SIG-M5 (cell line): Measurements from ENCODE around the gene ASPG.
"Not testable (repeated sequence)": the region's sequence is repeated elsewhere in the genome, so short reads cannot be mapped to it uniquely, and the experiment has no call there.

Experiments
- DNase-seq: peaks from one replicate; lab custom pipeline; 2025; lab: John Stamatoyannopoulos, UW

The ASPG gene

DNA sequence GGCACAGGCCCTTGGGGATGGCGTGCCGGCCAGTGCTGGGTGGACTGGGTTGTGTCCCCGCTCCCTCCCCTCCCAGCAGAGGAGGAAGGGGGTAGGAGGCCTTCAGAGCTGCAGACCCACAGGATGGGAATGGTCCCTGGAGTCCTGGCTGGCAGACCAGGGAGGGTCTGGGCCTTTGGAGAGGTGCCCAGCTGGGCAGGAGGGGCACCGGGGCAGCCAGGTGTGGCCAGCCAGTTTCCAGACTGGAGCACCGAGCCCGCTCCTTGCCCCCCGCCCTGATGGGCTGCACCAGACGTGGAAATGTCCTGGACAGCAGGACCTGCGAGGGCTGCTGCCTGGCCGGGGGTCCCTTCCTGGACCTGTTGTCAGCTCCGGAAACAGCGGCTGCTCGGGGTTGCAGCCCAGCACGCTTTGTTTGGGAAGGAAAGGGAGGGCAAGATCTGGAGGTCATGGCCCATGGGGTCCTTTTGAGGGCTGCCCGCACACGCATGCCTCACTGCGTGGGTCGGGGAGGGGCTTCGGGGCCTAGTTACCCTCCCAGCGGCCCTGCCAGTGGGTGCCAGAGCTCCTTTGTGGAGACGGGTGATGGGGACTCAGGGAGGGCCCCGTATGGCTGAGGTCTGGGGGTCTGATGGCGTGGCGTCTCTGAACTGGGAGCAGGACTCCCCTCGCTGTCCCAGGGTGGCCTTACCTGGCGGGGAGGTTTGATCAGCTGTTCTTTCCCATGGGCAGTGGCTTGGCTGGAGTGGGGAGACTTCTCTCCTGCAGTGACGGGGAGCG is 62.0 kb downstream of the ASPG start:
- DNase-seq, result no peak

DNA sequence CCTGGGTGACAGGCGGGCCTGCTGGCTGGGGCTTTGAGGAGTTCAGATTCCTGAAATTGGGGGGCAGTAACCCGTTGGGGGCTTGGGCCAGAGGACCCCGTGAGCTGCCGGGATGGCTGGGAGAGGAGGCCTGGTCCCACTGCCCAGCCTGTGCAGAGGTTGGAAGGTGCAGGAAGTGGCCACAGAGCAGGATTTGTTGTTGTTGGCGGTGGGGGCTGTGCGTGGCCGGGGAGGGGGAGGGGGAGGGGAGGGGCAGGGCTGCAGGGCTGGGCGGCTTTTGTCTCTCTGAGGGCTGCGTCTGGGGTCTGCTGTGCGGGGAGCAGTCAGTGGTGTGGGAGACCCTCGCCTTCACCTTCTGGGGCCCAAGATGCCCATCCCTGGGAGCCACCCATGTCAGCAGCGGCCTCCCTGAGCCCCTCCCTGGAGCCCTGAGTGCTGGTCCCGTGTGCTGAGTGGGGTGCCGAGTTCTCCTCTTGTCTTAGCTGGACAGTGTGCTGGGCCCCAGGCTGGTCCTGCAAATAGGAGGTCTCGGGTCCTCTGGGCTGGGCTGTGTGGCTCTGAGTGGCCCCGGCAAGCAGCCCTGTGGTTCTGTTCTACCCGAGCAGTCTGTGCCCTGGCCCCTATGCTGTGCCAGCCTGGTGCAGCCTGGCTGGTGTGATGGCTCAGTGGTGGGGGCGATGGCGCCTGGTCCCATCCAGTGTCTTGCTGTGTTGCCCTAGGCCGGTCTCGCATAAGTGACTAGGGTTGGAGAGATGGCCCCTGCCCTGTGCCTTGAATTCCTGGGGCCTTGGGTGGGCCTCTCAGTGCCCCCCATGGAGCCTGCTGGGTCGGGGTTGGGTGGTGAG is 63.2 kb downstream of the ASPG start:
- no peak for DNase-seq

DNA sequence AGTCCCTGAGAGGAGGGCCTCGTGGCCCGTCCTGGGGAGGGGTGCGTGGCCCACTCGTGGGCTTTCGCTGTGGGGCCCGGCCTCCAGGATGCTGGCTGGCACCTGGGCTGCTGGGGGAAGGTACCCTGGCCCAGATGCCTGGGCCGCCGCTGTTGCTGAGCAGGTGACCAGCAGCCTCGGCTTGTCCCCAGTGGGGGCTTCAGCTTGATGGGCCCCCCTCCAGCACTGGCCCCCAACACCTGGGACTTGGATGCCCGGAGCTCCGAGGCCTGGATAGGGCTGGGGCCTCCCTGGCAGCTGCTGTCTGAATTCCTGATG is 63.7 kb downstream of the ASPG start:
- no peak for DNase-seq

GRCh38 chr14:104149617-104150135 is 64.2 kb downstream of the ASPG start:
- DNase-seq, result no peak

GRCh38 chr14:104150136-104151025 is 64.9 kb downstream of the ASPG start:
- no peak for DNase-seq

DNA sequence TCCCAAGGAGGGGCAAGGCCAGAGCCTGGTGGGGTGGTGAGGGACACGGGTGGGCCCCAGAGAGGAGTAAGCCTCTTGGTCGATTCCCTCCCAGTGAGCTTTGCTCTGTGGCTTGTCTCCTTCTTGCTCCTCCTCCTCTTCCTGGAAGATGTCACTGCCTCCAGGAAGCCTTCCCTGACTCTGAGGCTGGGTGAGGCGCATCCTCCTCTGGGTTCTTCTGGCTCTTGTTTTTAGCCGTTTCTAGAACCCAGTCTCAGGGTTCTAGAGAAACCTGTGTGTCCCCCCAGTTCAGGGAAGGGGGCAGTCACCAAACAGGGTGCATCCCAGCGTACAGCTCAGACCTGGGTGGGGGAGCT is 65.5 kb downstream of the ASPG start:
- DNase-seq, result no peak

- DNase-seq, result no peak
These were observed 66.2 kb downstream of the ASPG start for GRCh38 chr14:104151566-104152245.

DNA sequence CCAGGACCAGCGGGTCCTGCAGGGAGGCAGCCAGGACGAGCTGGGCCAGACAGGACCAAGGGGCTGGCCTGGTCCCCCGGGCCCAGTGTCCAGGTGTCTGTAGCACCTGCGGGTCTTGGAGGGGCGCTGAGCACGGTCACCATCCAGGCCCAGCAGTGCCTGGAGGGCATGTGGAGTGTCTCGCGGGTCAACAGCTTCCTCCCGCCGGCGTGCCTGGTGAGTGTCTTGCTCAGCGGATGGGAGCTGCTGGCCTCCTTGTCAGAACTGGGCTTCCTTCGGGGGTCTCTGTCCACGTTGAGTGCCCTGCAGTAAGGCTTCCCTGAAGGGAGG is 66.7 kb downstream of the ASPG start:
- DNase-seq, result no peak

- DNase-seq, result no peak
These were observed 67.3 kb downstream of the ASPG start for GRCh38 chr14:104152686-104153393.

DNA sequence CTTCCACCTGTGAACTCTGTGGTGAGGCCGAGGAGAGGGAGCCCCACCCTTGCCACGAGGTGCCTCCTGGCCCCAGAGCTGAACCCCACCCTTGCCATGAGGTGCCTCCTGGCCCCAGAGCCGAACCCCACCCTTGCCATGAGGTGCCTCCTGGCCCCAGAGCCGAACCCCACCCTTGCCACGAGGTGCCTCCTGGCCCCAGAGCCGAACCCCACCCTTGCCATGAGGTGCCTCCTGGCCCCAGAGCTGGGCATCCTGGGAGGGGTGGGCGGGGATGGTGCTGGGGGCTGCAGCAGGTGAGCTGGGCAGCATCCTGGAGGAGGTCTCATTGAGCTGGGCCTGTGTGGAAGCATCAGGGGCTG is 67.9 kb downstream of the ASPG start:
- not testable (repeated sequence) for DNase-seq

- DNase-seq, result no peak
These were observed 68.7 kb downstream of the ASPG start for GRCh38 chr14:104154246-104154645.

DNA sequence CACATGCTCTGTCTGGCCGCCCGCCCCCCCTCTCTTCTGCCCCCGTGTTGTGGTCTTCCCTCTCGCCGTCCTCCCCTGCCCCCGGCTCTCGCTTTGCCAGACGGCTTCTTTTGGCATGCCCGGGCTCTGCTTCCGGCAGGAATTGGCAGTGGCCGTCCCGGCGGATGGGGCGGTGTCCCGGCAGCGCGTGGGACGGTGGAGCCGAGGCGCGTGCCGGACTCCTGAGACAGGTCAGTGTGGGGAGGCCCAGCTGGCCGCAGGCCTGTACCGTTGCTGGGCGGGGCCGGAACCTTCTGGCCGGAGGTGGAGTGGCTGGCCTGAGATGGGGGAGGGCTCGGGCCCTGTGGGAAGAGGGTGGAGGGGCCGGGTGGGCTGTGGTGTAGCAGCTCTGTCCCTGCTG is 70.0 kb downstream of the ASPG start:
- DNase-seq, result no peak

DNA sequence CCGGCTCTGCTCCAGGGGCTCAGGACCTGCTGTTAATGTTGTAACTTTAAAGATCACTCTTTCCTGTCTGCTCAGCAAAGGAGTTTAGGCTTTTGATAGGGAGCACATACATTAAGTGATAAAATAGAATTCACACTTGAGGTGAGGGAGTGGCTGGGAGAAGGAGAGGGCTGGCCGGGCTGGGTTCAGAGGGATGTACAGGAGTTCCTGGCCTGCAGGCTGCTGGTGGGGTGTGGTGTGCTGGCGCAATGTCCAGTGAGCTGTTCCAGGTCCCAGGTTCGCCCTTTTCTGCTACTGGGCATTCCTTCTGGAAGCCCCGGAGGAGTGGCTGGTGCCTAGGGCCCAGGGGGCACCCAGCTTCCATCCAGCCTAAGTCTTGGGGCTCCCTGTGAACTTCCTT is 70.6 kb downstream of the ASPG start:
- DNase-seq, result no peak

DNA sequence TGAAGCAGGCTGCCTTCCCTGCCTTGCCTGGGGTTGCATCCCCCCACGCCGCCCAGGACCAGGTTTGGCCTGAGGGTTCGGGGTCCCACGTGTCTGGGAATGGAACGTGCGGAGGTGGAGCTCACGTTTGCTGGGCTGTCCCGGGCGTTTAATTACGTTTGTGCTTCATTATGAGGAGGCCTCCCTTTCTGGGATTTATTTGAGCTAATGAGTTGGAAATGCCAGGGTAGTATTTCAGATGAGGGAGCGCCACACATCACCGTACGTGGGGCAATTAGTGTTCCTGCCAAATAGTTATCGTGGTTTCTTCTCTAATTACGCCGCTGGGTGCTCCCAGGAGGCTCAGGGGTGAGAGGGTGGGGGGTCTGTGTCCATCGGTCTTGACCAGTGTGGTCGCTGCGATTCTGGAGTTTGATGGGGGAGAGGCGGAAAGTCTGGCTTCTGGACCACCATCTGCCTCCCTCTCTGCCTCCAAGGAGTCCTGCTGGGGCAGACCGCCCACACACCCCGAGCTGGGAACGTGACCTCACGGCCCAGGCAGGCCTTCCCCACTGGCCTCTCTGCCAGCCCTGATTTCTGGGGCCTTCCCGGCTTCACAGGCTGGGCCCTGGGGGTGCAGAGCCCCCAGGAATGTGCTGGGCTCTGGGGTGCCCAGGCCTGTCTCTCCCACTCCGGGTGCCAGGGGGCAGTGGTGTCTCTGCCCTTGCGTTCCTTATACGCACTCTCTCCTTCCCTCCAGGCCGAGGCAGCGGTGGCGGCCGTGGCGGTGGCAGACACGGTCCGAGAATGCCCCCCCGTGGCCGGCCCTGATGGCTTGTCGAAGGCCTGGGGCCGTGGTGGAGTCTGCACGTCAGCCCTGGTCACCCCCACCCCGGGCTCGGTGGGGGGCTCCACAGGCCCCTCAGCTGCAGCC is 71.8 kb downstream of the ASPG start:
- DNase-seq, result no peak

DNA sequence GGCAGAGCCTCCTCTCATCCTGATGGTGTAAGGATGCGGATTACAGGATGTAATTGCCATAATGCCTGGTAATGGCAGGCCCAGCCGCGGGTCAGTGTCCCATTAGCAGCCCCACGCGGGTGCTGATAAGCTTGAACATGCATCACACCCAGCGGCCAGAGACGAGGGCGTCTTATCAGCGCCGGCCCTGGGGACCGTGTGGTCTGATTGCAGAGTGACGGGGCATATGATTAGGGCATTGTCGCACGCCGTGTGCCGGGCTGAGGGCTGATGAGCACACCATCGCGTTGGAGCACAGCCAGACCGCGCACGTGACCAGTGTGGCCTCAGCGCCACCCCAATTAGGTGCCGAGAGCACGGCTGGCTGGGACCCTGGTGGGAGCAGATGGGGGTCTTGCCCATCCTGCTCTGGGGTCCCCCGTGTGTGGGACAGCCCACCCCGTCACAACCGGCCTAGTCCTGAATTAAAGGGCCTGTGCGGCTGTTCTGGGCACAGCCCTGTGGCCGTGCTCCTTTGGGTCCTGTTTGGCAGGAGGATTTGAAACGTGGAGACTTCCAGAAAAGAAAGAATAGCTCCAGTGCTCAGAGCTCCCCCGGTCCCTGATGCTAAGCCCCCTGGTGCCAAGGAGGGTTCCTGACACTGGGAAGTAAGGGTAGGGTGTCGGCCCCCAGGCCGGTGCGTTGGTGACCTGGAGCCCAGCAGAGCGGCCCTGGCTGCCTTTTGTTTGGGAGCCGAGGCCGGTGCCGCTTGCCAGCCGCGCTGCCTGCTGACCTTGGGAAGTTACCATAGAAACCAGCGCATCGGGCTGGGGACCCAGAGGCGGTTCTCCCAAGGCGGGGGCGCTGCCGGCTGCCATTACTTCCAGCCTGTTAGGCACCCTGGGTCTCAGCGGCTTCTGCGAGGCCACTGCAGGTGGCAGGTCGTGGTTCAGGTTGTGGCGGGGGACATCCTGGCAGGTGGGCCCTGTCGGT is 73.6 kb downstream of the ASPG start:
- no peak for DNase-seq

GRCh38 chr14:104159990-104160389 is 74.5 kb downstream of the ASPG start:
- DNase-seq, result no peak

DNA sequence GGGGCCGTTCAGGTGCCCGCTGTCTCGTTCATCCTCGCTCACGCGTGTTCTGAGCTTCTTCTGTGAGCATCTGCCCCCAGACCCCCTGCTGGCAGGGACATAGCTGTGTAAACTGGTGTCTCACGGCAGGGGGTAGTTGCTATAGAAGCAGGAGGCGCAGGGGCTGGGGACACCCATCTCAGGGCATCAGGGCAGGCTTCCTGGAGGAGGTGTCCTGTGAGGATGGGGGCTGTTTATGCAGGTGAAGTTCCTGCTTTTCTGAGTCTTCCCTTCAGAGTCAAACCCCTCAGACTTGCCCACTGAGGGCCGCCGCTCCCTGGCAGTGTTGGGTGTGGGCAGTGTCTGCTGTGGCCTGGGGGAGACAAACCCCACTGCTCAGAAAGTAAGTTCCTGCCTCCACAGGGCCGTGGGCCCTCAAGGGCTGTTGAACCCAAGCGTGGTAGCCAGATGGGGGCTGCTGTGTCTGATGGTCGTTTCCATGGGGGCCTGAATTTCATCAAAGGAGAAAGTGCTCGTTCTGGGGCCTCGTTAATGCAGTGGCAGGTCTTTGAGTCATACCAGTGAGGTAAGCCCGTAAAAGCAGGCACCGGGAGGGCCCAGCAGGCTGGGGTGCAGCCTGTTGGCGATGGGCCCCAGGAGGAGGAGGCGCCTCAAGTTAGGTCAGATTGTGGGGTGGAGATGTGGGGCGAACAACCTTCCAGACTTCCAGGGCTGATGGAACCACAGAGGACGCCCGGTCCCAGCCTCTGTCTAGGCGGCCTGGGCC is 76.3 kb downstream of the ASPG start:
- DNase-seq, result no peak

DNA sequence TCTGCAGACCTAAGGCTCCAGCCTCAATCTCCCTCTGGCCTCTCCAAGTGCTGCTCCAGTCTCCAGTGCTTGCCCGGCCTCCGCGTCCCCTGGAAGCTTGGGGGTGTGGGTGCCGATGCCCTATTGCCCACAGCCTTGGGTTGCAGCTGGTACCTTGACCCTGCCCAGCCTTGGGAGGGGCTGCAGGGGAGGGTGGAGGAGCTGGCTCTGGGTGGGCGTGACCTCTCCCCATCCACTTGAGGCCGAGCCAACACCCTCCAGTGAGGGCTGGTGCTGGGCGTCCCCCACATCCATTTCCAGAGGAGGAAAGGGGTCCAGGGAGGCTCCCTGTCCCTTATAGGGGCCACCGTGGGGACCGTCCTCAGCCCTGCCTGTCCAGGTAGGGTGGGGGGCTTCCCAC is 77.0 kb downstream of the ASPG start:
- no peak for DNase-seq
